Measurements from ENCODE around the gene RGS12.

GRCh38 chr4:3314706-3315260, 22.0 kb downstream of the RGS12 start:
- no peak for TF ChIP-seq EZH2 (IDR thresholded peaks at IDR 0.05; ENCODE audit: insufficient read depth, poor library complexity, severe bottlenecking)
- no peak for TF ChIP-seq EZH2phosphoT487 (IDR thresholded peaks at IDR 0.05; ENCODE audit: insufficient read depth, low read depth)

Data from GM23248 (cell line).